H1 (cell line): ENCODE measurements around the gene ANAPC10. TPM values are rescaled to one million over a fixed set of nuclear protein-coding genes. Genes with fewer than 3 reads are reported as not detected.

ENCODE experiments used
- ASH2L ChIP-seq: fragments of 200-600, 300-600 bp; sonication (generic); IDR thresholded peaks from one replicate; pipeline ENCODE4 v1.7.1; 2017; ENCODE audit warnings: low read length
- BACH1 ChIP-seq: IDR thresholded peaks from 2 replicates; pipeline ENCODE4 v1.6.1; 2012; ENCODE audit warnings: low read length, improper control_type of control experiment
- BCL11A ChIP-seq, 2 experiments: IDR thresholded peaks; one replicate each; pipeline ENCODE4 v1.6.1; 2011; ENCODE audit warnings: low read depth in 2 of 2, low read length in 2 of 2, mild to moderate bottlenecking in 2 of 2
- CBX8 ChIP-seq: fragments of 300-800, 300-1000 bp; sonication (generic); IDR thresholded peaks from 2 replicates; pipeline ENCODE4 v1.7.1; 2016; ENCODE audit warnings: low read depth, low read length, borderline replicate concordance
- CHD2 ChIP-seq: IDR thresholded peaks from 2 replicates; pipeline ENCODE4 v1.6.1; 2012; ENCODE audit warnings: low read length, improper control_type of control experiment
- CREB1 ChIP-seq: IDR thresholded peaks from 2 replicates; pipeline ENCODE4 v1.6.1; 2012; ENCODE audit warnings: inconsistent platforms
- E2F6 ChIP-seq: IDR thresholded peaks from 2 replicates; pipeline ENCODE4 v1.6.1; 2012; ENCODE audit warnings: inconsistent platforms
- GTF2F1 ChIP-seq: IDR thresholded peaks from 2 replicates; pipeline ENCODE4 v1.6.1; 2012; ENCODE audit warnings: low read depth, low read length, improper control_type of control experiment, borderline replicate concordance
- JUN ChIP-seq: IDR thresholded peaks from 2 replicates; pipeline ENCODE4 v1.6.1; 2011; ENCODE audit warnings: low read depth, mild to moderate bottlenecking, improper control_type of control experiment, low read length
- JUND ChIP-seq: IDR thresholded peaks from 2 replicates; pipeline ENCODE4 v1.6.1; 2011; ENCODE audit warnings: mild to moderate bottlenecking, improper control_type of control experiment, low read length
- KDM1A ChIP-seq: fragments of 200-600, 300-600 bp; sonication (generic); IDR thresholded peaks from 2 replicates; pipeline ENCODE4 v1.7.1; 2016; ENCODE audit warnings: mild to moderate bottlenecking, low read length, borderline replicate concordance
- KDM4A ChIP-seq: IDR thresholded peaks from one replicate; pipeline ENCODE4 v1.7.1; 2012; ENCODE audit warnings: low read depth, mild to moderate bottlenecking, moderate library complexity, low read length, inconsistent platforms; ENCODE audit not compliant: severe bottlenecking
- KDM5A ChIP-seq: fragments of 200-600 bp; IDR thresholded peaks from 2 replicates; pipeline ENCODE4 v1.7.1; 2012; ENCODE audit warnings: mild to moderate bottlenecking, low read length, inconsistent platforms, mixed read lengths
- MAX ChIP-seq: IDR thresholded peaks from 2 replicates; pipeline ENCODE4 v1.6.1; 2012; ENCODE audit warnings: inconsistent platforms
- PHF8 ChIP-seq: fragments of 200-600 bp; sonication (generic); conservative IDR thresholded peaks from 2 replicates; pipeline ENCODE4 v1.7.1; 2012; ENCODE audit warnings: low read depth, mild to moderate bottlenecking, inconsistent platforms, low read length, moderate library complexity
- POLR2AphosphoS5 ChIP-seq: IDR thresholded peaks from 2 replicates; pipeline ENCODE4 v1.6.1; 2011; ENCODE audit warnings: low read depth, low read length
- RNF2 ChIP-seq: fragments of 200-900, 300-1000 bp; sonication (generic); IDR thresholded peaks from 2 replicates; pipeline ENCODE4 v1.7.1; 2016; ENCODE audit warnings: borderline replicate concordance, low read depth, mild to moderate bottlenecking, antibody characterized with exemption, low read length; ENCODE audit not compliant: poor library complexity, severe bottlenecking; ENCODE audit errors: missing control alignments
- RXRA ChIP-seq: IDR thresholded peaks from 2 replicates; pipeline ENCODE4 v1.6.1; 2011; ENCODE audit warnings: low read depth, mild to moderate bottlenecking, low read length, moderate library complexity; ENCODE audit not compliant: insufficient read depth
- SIRT6 ChIP-seq: IDR thresholded peaks from one replicate; pipeline ENCODE4 v1.7.1; 2012; ENCODE audit warnings: low read length, inconsistent platforms
- SIX5 ChIP-seq: IDR thresholded peaks from 2 replicates; pipeline ENCODE4 v1.6.1; 2011; ENCODE audit warnings: mild to moderate bottlenecking, low read depth, low read length
- SP1 ChIP-seq: IDR thresholded peaks from 2 replicates; pipeline ENCODE4 v1.6.1; 2011; ENCODE audit warnings: low read depth, low read length
- SUZ12 ChIP-seq: fragments of 200-600 bp; sonication (generic); IDR thresholded peaks from 2 replicates; pipeline ENCODE4 v1.6.1; 2012; ENCODE audit warnings: mild to moderate bottlenecking, inconsistent platforms, low read length, moderate library complexity, mixed read lengths
- TAF7 ChIP-seq: optimal IDR thresholded peaks from 2 replicates; pipeline ENCODE3; 2011; ENCODE audit warnings: low read depth, mild to moderate bottlenecking, inconsistent platforms, low read length, moderate library complexity, borderline replicate concordance
- TCF12 ChIP-seq: IDR thresholded peaks from 2 replicates; pipeline ENCODE4 v1.6.1; 2011; ENCODE audit warnings: low read depth, mild to moderate bottlenecking, low read length
- polyA plus RNA-seq, 7 experiments: library from polyadenylated mRNA; depleted of rRNA in 3 of 7; stranded (reverse) in 5 of 7; unstranded in 2 of 7; fragments of >200 nt in 5 of 7; fragments of 200-250 nt in 2 of 7; gene quantifications; 1 replicate in 5 of 7; 2 replicates in 1 of 7; 4 replicates in 1 of 7; pipeline versions ENCODE4 v1.2.1 to v1.2.3, GENCODE V29; 2011 to 2013; ENCODE audit warnings: missing spikeins in 2 of 7, mixed read lengths in 2 of 7
- total RNA-seq: library from RNA; stranded (reverse); fragmentation: NEBNext Ultra II Directional; extraction: Animal tissue kit (Norgen Biotek cat#: 25700); gene quantifications from 2 replicates; pipeline ENCODE4 v1.2.1, GENCODE V29; 2021

Gene ANAPC10
- total and polyA plus RNA-seq, 2 of the 8 experiments (the other 6 are each of a cell fraction or from before 2014, with no cell fraction given): 17.6 to 23.3 TPM

GRCh38 chr4:145097821-145098674, at the start of gene ANAPC10, which contains the start of gene ABCE1 (continued):
- 0 out of 2 replicates have a peak, but pooled peaks have one; percentile 37 for TF ChIP-seq CHD2
- no peak for TF ChIP-seq SIRT6
- no peak for TF ChIP-seq BACH1
- TF ChIP-seq JUN: peak; percentile 88
- peak; percentile 65 for TF ChIP-seq E2F6
- TF ChIP-seq KDM5A: peak; percentile 78
- peak; percentile 99 for TF ChIP-seq CREB1
- TF ChIP-seq TCF12: 0 out of 2 replicates have a peak, but pooled peaks have one; percentile 8
- TF ChIP-seq TAF7: peak; percentile 82
- no peak for TF ChIP-seq SUZ12
- no peak for TF ChIP-seq BCL11A (IDR thresholded peaks at IDR 0.05; ENCODE audit: low read depth in 2 of 2, low read length in 2 of 2)
- TF ChIP-seq RXRA: no peak
- TF ChIP-seq KDM4A: peak; percentile 87
- no peak for TF ChIP-seq KDM1A
- TF ChIP-seq CBX8: no peak
- TF ChIP-seq RNF2: no peak
- TF ChIP-seq POLR2AphosphoS5: peak; percentile 96
- peak; percentile 97 for TF ChIP-seq ASH2L
- TF ChIP-seq PHF8: peak; percentile 92
- TF ChIP-seq JUND: peak; percentile 99
- no peak for TF ChIP-seq SIX5
- peak; percentile 62; the same call in 1 of the 2 replicates for TF ChIP-seq GTF2F1
- TF ChIP-seq MAX: peak; percentile 98
- TF ChIP-seq SP1: no peak
